Measurements from ENCODE around the gene NETO1. TPM values are rescaled to one million over a fixed set of nuclear protein-coding genes. Genes with fewer than 3 reads are reported as not detected.

NETO1 gene
- total RNA-seq, 1 donor from 2014 or later, result not detected

DNA sequence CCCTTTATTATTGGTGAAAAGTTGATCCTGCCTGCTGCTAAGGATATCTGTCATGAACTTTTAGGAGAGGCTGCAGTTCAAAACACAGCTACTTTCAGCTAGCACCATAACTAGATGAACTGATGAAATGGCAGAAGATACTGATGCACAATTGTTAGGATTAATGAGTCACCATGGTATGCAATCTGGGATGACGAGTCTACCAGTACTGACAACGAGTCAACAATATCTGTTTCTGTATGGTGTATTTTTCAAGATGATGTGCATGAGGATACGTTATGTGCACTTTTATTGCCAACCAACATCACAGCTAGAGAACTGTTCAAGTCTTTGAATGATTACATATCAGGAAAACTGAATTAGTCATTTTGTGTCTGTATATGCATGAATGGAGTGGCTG, 68.7 kb downstream of the NETO1 start:
- H3K9me3 Mint-ChIP-seq (ENCODE audit: unreplicated experiment), result no peaks in the 10 kb centered on the region
- DNase-seq (ENCODE audit: extremely low spot score, unreplicated experiment), result no peak
- no peak overlapping the region for H3K4me3 Mint-ChIP-seq (ENCODE audit: unreplicated experiment)
- TF ChIP-seq, protein P1, sequence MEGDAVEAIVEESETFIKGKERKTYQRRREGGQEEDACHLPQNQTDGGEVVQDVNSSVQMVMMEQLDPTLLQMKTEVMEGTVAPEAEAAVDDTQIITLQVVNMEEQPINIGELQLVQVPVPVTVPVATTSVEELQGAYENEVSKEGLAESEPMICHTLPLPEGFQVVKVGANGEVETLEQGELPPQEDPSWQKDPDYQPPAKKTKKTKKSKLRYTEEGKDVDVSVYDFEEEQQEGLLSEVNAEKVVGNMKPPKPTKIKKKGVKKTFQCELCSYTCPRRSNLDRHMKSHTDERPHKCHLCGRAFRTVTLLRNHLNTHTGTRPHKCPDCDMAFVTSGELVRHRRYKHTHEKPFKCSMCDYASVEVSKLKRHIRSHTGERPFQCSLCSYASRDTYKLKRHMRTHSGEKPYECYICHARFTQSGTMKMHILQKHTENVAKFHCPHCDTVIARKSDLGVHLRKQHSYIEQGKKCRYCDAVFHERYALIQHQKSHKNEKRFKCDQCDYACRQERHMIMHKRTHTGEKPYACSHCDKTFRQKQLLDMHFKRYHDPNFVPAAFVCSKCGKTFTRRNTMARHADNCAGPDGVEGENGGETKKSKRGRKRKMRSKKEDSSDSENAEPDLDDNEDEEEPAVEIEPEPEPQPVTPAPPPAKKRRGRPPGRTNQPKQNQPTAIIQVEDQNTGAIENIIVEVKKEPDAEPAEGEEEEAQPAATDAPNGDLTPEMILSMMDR (IDR thresholded peaks at IDR 0.05), result no peak
- no peaks in the 10 kb centered on the region for H3K36me3 Mint-ChIP-seq (ENCODE audit: unreplicated experiment)
- no peak overlapping the region for H3K27ac Mint-ChIP-seq (ENCODE audit: unreplicated experiment)
- H3K4me1 Mint-ChIP-seq (ENCODE audit: unreplicated experiment), result no peaks in the 10 kb centered on the region
- H3K27me3 Mint-ChIP-seq (ENCODE audit: unreplicated experiment), result no peaks in the 10 kb centered on the region

GRCh38 chr18:72783530-72783929, 84.3 kb downstream of the NETO1 start:
- Mint-ChIP-seq H3K4me1 (ENCODE audit: unreplicated experiment) (no peaks in the 10 kb centered on the region), H3K9me3 (ENCODE audit: unreplicated experiment) (no peaks in the 10 kb centered on the region), H3K27me3 (ENCODE audit: unreplicated experiment) (peaks cover 2% of the 10 kb centered on the region), H3K36me3 (ENCODE audit: unreplicated experiment) (no peaks in the 10 kb centered on the region), H3K4me3 (ENCODE audit: unreplicated experiment) (no peak overlapping the region), H3K27ac (ENCODE audit: unreplicated experiment) (no peak overlapping the region)
- no peak for DNase-seq (ENCODE audit: extremely low spot score, unreplicated experiment)
- TF ChIP-seq, protein P1 (IDR thresholded peaks at IDR 0.05), result no peak

- Mint-ChIP-seq H3K36me3 (ENCODE audit: unreplicated experiment) (no peaks in the 10 kb centered on the region), H3K27me3 (ENCODE audit: unreplicated experiment) (no peaks in the 10 kb centered on the region), H3K9me3 (ENCODE audit: unreplicated experiment) (no peaks in the 10 kb centered on the region), H3K27ac (ENCODE audit: unreplicated experiment) (no peak overlapping the region), H3K4me3 (ENCODE audit: unreplicated experiment) (no peak overlapping the region), H3K4me1 (ENCODE audit: unreplicated experiment) (no peaks in the 10 kb centered on the region)
- DNase-seq (ENCODE audit: extremely low spot score, unreplicated experiment), result no peak
- TF ChIP-seq, protein P1 (IDR thresholded peaks at IDR 0.05), result no peak
Measured at GRCh38 chr18:72774914-72775313, 92.9 kb downstream of the NETO1 start.

DNA sequence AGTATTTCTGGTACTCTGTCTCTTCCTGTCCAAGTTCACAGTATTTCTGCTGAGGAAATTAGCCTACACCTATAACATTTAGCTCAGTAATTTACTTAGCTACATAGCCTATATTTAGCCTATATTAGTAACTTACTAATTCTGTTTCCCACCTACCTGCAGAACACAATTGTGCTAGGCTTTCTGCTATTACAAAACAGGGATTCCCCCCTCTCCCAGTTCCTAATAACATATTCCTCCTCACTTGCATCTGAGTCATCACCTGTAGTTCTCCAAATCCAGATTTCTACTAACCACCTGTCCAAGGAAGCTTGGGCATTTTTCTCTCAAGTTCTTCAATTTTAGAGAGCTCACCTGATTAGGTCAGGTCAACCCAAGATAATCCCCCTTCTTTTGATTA, 94.9 kb downstream of the NETO1 start:
- Mint-ChIP-seq H3K27ac (ENCODE audit: unreplicated experiment) (no peak overlapping the region), H3K4me3 (ENCODE audit: unreplicated experiment) (no peak overlapping the region), H3K4me1 (ENCODE audit: unreplicated experiment) (no peaks in the 10 kb centered on the region), H3K27me3 (ENCODE audit: unreplicated experiment) (no peaks in the 10 kb centered on the region), H3K36me3 (ENCODE audit: unreplicated experiment) (no peaks in the 10 kb centered on the region), H3K9me3 (ENCODE audit: unreplicated experiment) (no peaks in the 10 kb centered on the region)
- DNase-seq (ENCODE audit: extremely low spot score, unreplicated experiment), result no peak
- TF ChIP-seq, protein P1 (IDR thresholded peaks at IDR 0.05), result no peak

DNA sequence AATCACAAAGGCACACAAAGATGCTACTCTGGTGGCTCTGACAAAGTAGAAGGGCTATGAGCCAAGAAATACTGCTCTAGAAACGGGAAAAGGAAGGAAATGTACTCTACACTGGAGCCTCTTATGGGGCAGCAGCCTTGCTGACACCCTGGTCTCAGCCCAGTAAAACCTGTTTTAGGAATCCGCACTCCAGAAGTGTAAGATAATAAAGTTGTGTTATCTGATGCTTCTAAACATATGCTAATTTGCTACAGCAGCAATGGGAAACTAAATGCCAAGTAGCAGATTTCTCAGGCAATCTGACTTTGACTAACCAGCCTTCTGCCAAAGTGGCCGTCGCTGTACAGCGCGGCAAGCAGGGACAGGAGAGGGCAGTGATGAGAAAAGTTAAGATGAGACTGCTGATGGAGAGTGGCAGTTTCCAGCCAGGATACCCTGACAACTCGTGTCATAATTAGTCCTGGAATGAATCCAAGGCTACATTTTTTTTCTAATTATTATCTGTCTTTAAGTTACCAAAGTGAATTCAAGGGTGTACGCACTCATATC, 99.0 kb downstream of the NETO1 start:
- no peak overlapping the region for H3K27ac Mint-ChIP-seq (ENCODE audit: unreplicated experiment)
- no peaks in the 10 kb centered on the region for H3K36me3 Mint-ChIP-seq (ENCODE audit: unreplicated experiment)
- no peak overlapping the region for H3K4me3 Mint-ChIP-seq (ENCODE audit: unreplicated experiment)
- TF ChIP-seq, protein P1 (IDR thresholded peaks at IDR 0.05), result no peak
- no peaks in the 10 kb centered on the region for H3K4me1 Mint-ChIP-seq (ENCODE audit: unreplicated experiment)
- no peaks in the 10 kb centered on the region for H3K9me3 Mint-ChIP-seq (ENCODE audit: unreplicated experiment)
- no peak for DNase-seq (ENCODE audit: extremely low spot score, unreplicated experiment)
- H3K27me3 Mint-ChIP-seq (ENCODE audit: unreplicated experiment), result no peaks in the 10 kb centered on the region
